Ecto neural progenitor cell (in vitro differentiated cells): Measurements from ENCODE around the gene MCAM.

Experiments
- DNase-seq: peaks from one replicate; pipeline ENCODE4 v3.0.0-alpha.2; 2018; ENCODE audit warnings: low spot score

MCAM gene

GRCh38 chr11:119262668-119263351 is 54.1 kb downstream of the MCAM start:
- DNase-seq: no peak

- no peak for DNase-seq
Measured at GRCh38 chr11:119258983-119259382, 57.9 kb downstream of the MCAM start.
